HFF-Myc (cell line): ENCODE measurements around the gene EXOC2.

Experiments used
- DNase-seq: peaks from one replicate; pipeline ENCODE4 v3.0.0-alpha.2; 2011; ENCODE audit warnings: low read depth; ENCODE audit errors: extremely low read depth
- H3K4me3 ChIP-seq: replicated peaks from 2 replicates; pipeline ENCODE4 v1.5.1; 2011; ENCODE audit warnings: low read depth, mild to moderate bottlenecking, control low read depth, low read length
- TF ChIP-seq, protein P1 (sequence below): IDR thresholded peaks from 2 replicates; pipeline ENCODE4 v1.5.1; 2012; ENCODE audit warnings: mild to moderate bottlenecking, low read depth, low read length, control low read depth; ENCODE audit errors: missing control alignments

Gene EXOC2

DNA sequence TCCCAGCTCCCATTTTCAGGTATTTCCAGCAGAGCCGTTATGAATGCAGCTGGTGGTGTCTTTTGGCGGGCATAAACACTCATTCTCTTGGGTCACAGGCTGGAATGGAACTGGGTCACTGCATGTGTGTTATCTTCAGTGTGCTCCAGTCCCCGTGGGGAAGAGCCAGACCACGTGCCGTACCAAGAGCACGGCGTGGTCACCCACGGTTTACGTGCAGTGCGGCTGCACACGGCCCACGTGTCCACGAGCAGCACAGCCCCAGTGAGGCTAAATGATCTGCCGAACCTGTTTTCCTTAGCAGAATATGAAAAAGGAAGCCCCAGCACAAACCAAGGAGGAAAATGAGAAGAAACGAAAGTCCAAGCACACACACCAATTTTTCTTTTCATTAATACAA lies 179.9 kb downstream of the EXOC2 start:
- H3K4me3 ChIP-seq, result no peak overlapping the region
- DNase-seq, result no peak
- TF ChIP-seq, protein P1, sequence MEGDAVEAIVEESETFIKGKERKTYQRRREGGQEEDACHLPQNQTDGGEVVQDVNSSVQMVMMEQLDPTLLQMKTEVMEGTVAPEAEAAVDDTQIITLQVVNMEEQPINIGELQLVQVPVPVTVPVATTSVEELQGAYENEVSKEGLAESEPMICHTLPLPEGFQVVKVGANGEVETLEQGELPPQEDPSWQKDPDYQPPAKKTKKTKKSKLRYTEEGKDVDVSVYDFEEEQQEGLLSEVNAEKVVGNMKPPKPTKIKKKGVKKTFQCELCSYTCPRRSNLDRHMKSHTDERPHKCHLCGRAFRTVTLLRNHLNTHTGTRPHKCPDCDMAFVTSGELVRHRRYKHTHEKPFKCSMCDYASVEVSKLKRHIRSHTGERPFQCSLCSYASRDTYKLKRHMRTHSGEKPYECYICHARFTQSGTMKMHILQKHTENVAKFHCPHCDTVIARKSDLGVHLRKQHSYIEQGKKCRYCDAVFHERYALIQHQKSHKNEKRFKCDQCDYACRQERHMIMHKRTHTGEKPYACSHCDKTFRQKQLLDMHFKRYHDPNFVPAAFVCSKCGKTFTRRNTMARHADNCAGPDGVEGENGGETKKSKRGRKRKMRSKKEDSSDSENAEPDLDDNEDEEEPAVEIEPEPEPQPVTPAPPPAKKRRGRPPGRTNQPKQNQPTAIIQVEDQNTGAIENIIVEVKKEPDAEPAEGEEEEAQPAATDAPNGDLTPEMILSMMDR, result no peak

DNA sequence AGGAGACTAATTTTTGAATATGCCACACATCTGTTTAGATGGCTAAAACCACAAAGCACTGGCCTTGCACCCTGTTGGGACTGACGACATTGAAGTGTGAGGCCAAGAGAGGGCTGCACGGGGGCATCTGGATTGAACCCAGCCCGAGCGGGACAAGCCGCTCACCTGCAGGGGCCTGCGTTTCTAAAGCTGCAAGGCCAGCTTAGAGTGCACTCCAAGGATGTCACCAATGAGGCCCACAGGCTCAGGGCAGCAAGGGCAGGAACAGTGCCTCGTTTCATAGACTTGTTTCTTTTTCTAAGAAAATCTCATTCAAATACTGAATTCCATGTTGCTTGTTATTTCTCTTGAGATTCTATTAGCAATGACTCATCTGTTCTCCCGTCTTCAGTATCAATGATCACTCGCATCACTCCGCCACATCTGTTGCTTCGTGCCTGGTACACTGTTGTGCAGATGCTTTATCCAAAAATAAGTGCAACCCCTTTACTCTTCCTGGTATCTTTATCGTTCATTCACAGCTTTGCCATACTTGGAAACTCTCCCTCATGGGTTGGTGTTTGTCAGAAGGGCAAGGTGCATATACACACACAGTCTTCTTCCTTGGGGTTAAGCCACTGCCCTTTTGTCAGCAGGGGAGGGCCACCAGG lies 181.3 kb downstream of the EXOC2 start:
- DNase-seq, result no peak
- TF ChIP-seq, protein P1, result no peak
- H3K4me3 ChIP-seq, result no peak overlapping the region

DNA sequence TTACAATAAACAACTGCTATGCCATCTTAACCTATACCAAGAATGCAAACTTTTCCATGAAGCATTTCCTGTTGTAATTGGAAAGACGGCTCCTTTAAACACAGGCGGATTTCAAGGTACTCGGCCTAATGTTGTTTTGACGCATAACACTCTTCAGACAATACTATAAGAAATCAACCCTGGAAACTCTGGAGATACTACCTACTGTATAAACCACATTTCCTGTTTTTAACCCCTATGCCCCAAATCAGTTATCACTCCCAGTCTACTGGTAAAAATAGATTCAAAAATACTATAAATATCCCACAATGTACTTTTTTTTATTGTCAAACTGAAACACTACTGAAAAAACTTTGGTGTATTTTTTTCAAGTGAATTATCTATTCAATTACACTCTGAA lies 183.3 kb downstream of the EXOC2 start:
- H3K4me3 ChIP-seq, result no peak overlapping the region
- TF ChIP-seq, protein P1, result no peak
- DNase-seq, result no peak

DNA sequence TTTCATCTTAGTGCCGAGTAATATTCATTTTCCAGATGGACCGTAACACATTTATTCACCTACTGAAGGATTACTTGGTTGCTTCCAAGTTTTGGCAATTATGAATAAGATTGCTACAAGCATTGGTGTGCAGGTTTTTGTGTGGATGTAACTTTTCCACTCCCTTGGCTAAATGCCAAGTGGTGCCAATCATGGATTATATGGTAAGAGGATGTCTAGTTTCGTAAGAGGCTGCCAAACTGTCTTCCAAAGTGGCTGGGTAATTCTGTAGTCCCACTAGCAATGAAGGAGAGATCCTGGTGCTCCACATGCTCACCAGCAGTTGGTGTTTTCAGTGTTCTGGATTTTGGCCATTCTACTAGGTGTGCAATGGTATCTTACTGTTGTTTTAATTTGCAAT lies 184.3 kb downstream of the EXOC2 start:
- no peak for DNase-seq
- H3K4me3 ChIP-seq, result no peak overlapping the region
- TF ChIP-seq, protein P1, result no peak

DNA sequence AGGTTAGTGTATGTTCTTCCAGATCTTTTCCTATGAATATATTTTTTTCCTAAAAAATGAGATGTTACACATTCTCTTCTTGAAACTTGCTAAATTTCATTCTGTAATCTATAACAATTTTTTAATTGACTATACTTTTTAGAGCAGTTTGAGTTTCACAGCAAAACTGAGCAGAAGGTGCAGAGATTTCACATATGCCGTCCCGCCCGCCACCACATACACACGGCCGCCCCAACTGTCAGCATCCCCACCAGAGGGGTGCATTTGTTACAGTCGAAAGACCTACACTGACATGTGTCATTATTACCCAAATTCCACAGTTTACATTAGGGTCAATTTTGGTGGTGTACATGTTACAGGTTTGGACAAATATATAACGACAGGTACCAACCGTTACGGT lies 184.9 kb downstream of the EXOC2 start:
- DNase-seq, result no peak
- no peak overlapping the region for H3K4me3 ChIP-seq
- TF ChIP-seq, protein P1, result no peak

DNA sequence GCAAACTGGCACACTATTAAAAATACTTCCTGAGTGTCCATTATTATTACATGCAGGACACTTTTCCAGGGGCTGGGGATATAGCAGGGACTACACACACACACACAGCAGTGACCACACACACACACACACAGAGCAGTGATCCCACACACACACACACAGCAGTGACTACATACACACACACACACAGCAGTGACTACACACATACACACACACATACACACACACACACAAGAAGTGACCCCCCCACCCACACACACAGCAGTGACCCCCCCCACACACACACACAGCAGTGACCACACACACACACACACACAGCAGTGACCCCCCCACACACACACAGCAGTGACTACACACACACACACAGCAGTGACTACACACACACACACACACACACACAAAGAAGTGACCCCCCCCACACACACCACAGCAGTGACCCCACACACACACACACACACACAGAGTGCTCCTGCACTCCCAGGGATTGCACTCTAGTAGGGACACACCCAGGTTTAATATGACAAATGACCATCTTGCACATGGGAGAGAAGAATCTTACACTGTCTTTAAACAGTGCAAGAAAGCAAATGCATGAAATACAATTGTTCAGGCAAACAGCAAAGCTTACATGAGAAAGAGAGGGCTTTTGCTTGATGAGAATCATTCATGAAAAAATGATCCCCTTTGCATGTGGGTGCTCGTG lies 185.9 kb downstream of the EXOC2 start:
- no peak for DNase-seq
- TF ChIP-seq, protein P1, result no peak
- no peak overlapping the region for H3K4me3 ChIP-seq

DNA sequence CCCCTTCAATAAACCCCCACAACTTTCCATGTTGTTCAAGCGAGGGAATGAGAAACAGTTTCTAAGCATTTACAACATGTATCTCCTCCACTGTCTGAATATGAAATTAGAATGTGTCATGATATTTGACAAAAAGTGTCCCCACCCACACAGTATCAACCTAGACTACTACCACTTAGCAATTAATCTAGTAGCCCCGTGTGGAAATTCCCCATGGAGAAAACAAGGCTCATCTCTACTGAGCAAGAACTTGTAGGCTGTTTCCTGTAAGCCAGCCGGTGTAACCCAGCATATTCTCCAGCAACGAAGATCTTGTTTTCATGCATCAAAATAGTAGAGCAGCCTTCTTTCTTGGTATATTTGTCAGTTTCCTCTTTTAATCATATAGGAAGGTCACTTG lies 186.4 kb downstream of the EXOC2 start:
- DNase-seq, result no peak
- no peak overlapping the region for H3K4me3 ChIP-seq
- TF ChIP-seq, protein P1, result no peak
